ENCODE results near the gene PLXNC1. TPM values are rescaled to one million over a fixed set of nuclear protein-coding genes. Genes with fewer than 3 reads are reported as not detected.

Gene PLXNC1
- total and polyA plus RNA-seq, 2 donors (not counting 1 experiment from before 2014, with no cell fraction given), result 15.1 to 86.9 TPM

GRCh38 chr12:94185801-94186200 is 37.4 kb downstream of the PLXNC1 start:
- Histone ChIP-seq H3K27ac (ENCODE audit: insufficient read depth, low read length) (no peak overlapping the region), H3K36me3 (ENCODE audit: control insufficient read depth, insufficient read depth, low read length) (no peaks in the 10 kb centered on the region), H3K4me2 (ENCODE audit: extremely low read depth, insufficient read depth, low read length) (no peak overlapping the region), H3K4me1 (ENCODE audit: control insufficient read depth, extremely low read depth, insufficient read depth, low read length) (no peaks in the 10 kb centered on the region), H4K20me1 (ENCODE audit: control insufficient read depth, extremely low read depth, insufficient read depth, low read length) (no peaks in the 10 kb centered on the region), H3K4me3 (replicated peaks in 1 of 4; ENCODE audit: control extremely low read depth in 1 of 4, insufficient read depth in 1 of 4, low read depth in 3 of 4, low read length in 4 of 4) (no peak overlapping the region), H3K79me2 (ENCODE audit: control insufficient read depth, insufficient read depth, low read length) (no peaks in the 10 kb centered on the region), H3K9me3 (ENCODE audit: control insufficient read depth, insufficient read depth, low read depth, low read length) (no peaks in the 10 kb centered on the region), H3K27me3 (ENCODE audit: control insufficient read depth, insufficient read depth, low read length) (peaks cover 8% of the 10 kb centered on the region), H3K9ac (ENCODE audit: insufficient read depth, low read length) (no peak overlapping the region), H2AFZ (ENCODE audit: low read length) (no peak overlapping the region)
- no peak for TF ChIP-seq EZH2 (IDR thresholded peaks at IDR 0.05; ENCODE audit: low read length, missing control alignments)
- TF ChIP-seq CTCF (conservative IDR thresholded peaks at IDR 0.05 in 1 of 2, IDR thresholded peaks at IDR 0.05 in 1 of 2; ENCODE audit: low read depth in 1 of 2, low read length in 2 of 2), result no peak
- no peak for DNase-seq (ENCODE audit: low read depth in 2 of 2)

GRCh38 chr12:94186278-94187241 is 38.2 kb downstream of the PLXNC1 start:
- Histone ChIP-seq H3K27me3 (ENCODE audit: control insufficient read depth, insufficient read depth, low read length) (peaks cover 8% of the 10 kb centered on the region), H3K9ac (ENCODE audit: insufficient read depth, low read length) (no peak overlapping the region), H3K9me3 (ENCODE audit: control insufficient read depth, insufficient read depth, low read depth, low read length) (no peaks in the 10 kb centered on the region), H3K4me1 (ENCODE audit: control insufficient read depth, extremely low read depth, insufficient read depth, low read length) (no peaks in the 10 kb centered on the region), H3K4me3 (replicated peaks in 1 of 4; ENCODE audit: control extremely low read depth in 1 of 4, insufficient read depth in 1 of 4, low read depth in 3 of 4, low read length in 4 of 4) (peak overlapping the region in 2 of 4 experiments; percentile 37 to 43), H3K79me2 (ENCODE audit: control insufficient read depth, insufficient read depth, low read length) (no peaks in the 10 kb centered on the region), H3K27ac (ENCODE audit: insufficient read depth, low read length) (no peak overlapping the region), H4K20me1 (ENCODE audit: control insufficient read depth, extremely low read depth, insufficient read depth, low read length) (no peaks in the 10 kb centered on the region), H2AFZ (ENCODE audit: low read length) (no peak overlapping the region), H3K4me2 (ENCODE audit: extremely low read depth, insufficient read depth, low read length) (peak overlapping the region; percentile 4), H3K36me3 (ENCODE audit: control insufficient read depth, insufficient read depth, low read length) (no peaks in the 10 kb centered on the region)
- TF ChIP-seq EZH2 (IDR thresholded peaks at IDR 0.05; ENCODE audit: low read length, missing control alignments), result no peak
- TF ChIP-seq CTCF (conservative IDR thresholded peaks at IDR 0.05 in 1 of 2, IDR thresholded peaks at IDR 0.05 in 1 of 2; ENCODE audit: low read depth in 1 of 2, low read length in 2 of 2), result no peak
- DNase-seq (ENCODE audit: low read depth in 2 of 2), result peak; percentile 71 to 77

GRCh38 chr12:94187361-94187760 is 39.0 kb downstream of the PLXNC1 start:
- peak; percentile 13 to 32 for DNase-seq (ENCODE audit: low read depth in 2 of 2)
- Histone ChIP-seq H2AFZ (ENCODE audit: low read length) (no peak overlapping the region), H3K4me3 (replicated peaks in 1 of 4; ENCODE audit: control extremely low read depth in 1 of 4, insufficient read depth in 1 of 4, low read depth in 3 of 4, low read length in 4 of 4) (peak overlapping the region in 2 of 4 experiments; percentile 37 to 43)

More at GRCh38 chr12:94187361-94187760, 39.0 kb downstream of the PLXNC1 start:
- Histone ChIP-seq H3K4me2 (ENCODE audit: extremely low read depth, insufficient read depth, low read length) (peak overlapping the region; percentile 4), H3K79me2 (ENCODE audit: control insufficient read depth, insufficient read depth, low read length) (no peaks in the 10 kb centered on the region), H4K20me1 (ENCODE audit: control insufficient read depth, extremely low read depth, insufficient read depth, low read length) (no peaks in the 10 kb centered on the region), H3K9ac (ENCODE audit: insufficient read depth, low read length) (no peak overlapping the region), H3K27ac (ENCODE audit: insufficient read depth, low read length) (no peak overlapping the region), H3K36me3 (ENCODE audit: control insufficient read depth, insufficient read depth, low read length) (no peaks in the 10 kb centered on the region), H3K27me3 (ENCODE audit: control insufficient read depth, insufficient read depth, low read length) (peaks cover 8% of the 10 kb centered on the region), H3K4me1 (ENCODE audit: control insufficient read depth, extremely low read depth, insufficient read depth, low read length) (no peaks in the 10 kb centered on the region), H3K9me3 (ENCODE audit: control insufficient read depth, insufficient read depth, low read depth, low read length) (no peaks in the 10 kb centered on the region)
- TF ChIP-seq EZH2 (IDR thresholded peaks at IDR 0.05; ENCODE audit: low read length, missing control alignments) (no peak), CTCF (conservative IDR thresholded peaks at IDR 0.05 in 1 of 2, IDR thresholded peaks at IDR 0.05 in 1 of 2; ENCODE audit: low read depth in 1 of 2, low read length in 2 of 2) (no peak)

All from fibroblast of lung (primary cell).